ENCODE results near the gene CYP26B1. TPM values are rescaled to one million over a fixed set of nuclear protein-coding genes. Genes with fewer than 3 reads are reported as not detected.
A peak's percentile ranks its signal among the peaks of the same experiment; 100 is the strongest.

CYP26B1 gene
- total RNA-seq, 1 experiment from 2014 or later = 1.7 TPM

DNA sequence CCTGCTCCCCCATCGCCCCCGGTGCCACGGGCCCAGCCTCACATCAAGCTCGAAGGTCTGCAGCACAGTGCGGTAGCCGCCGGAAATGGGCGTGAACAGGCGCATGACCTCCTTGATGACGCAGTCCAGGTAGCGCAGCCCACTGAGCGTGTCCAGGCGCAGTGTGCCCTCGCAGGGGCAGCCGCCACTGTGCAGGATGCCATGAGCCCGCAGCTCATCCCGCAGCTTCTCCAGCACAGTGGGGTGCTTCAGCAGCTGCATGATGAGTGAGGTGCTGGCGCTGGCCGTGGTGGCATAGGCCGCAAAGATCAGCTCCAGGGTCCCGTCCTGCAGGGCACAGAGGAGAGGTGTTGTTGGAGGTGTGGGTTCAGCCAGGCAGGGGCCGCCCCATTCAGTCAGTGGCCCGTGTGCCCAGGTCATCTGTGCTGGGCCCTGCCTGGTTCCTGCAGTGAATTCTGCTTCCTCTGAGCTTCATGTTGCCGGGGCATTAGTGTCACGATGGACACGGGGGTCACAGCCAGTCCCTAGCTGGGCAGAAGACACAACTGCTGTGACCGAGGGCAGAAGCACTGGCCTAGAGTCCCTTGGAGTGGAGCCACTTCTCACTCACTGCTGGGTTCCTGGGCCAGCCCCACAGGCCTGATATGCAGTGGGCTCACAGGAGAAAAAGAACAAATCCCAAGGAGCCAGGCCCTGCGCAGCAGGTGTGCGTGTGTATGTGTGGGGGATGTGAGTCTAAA is 14.5 kb downstream of the CYP26B1 start:
- no peak overlapping the region for H3K27ac Mint-ChIP-seq (ENCODE audit: unreplicated experiment)
- CTCF ChIA-PET = no interaction called here
- intact Hi-C loops (cut with micrococcal nuclease; ENCODE audit: unreplicated experiment) = no loop called here
- TF ChIP-seq, protein P1, sequence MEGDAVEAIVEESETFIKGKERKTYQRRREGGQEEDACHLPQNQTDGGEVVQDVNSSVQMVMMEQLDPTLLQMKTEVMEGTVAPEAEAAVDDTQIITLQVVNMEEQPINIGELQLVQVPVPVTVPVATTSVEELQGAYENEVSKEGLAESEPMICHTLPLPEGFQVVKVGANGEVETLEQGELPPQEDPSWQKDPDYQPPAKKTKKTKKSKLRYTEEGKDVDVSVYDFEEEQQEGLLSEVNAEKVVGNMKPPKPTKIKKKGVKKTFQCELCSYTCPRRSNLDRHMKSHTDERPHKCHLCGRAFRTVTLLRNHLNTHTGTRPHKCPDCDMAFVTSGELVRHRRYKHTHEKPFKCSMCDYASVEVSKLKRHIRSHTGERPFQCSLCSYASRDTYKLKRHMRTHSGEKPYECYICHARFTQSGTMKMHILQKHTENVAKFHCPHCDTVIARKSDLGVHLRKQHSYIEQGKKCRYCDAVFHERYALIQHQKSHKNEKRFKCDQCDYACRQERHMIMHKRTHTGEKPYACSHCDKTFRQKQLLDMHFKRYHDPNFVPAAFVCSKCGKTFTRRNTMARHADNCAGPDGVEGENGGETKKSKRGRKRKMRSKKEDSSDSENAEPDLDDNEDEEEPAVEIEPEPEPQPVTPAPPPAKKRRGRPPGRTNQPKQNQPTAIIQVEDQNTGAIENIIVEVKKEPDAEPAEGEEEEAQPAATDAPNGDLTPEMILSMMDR (IDR thresholded peaks at IDR 0.05; ENCODE audit: insufficient read depth in 1 of 2, low read depth in 1 of 2, low read length in 1 of 2, severe bottlenecking in 1 of 2, unreplicated experiment in 1 of 2) = no peak
- no peak overlapping the region for H3K4me3 Mint-ChIP-seq (ENCODE audit: unreplicated experiment)
- no peaks in the 10 kb centered on the region for H3K36me3 Mint-ChIP-seq (ENCODE audit: insufficient read depth, unreplicated experiment)
- Histone ChIP-seq H3K4me3 (ENCODE audit: low read depth, low read length) (no peak overlapping the region), H3K9me3 (no peaks in the 10 kb centered on the region), H3K4me1 (peaks cover 5% of the 10 kb centered on the region), H3K27me3 (replicated peaks; ENCODE audit: control insufficient read depth, insufficient read depth, low read length) (no peaks in the 10 kb centered on the region), H3K36me3 (ENCODE audit: control insufficient read depth, insufficient read depth, low read length) (no peaks in the 10 kb centered on the region)
- BruUV-seq (replicated peaks) = no TSS peak
- no peaks in the 10 kb centered on the region for H3K9me3 Mint-ChIP-seq (ENCODE audit: unreplicated experiment)
- peak in 1 of 2 experiments; percentile 26 for DNase-seq
- H3K27me3 Mint-ChIP-seq (ENCODE audit: insufficient read depth, unreplicated experiment) = no peaks in the 10 kb centered on the region
- POLR2A ChIA-PET = no interaction called here
- peaks cover 7% of the 10 kb centered on the region for H3K4me1 Mint-ChIP-seq (ENCODE audit: low read depth, unreplicated experiment)

DNA sequence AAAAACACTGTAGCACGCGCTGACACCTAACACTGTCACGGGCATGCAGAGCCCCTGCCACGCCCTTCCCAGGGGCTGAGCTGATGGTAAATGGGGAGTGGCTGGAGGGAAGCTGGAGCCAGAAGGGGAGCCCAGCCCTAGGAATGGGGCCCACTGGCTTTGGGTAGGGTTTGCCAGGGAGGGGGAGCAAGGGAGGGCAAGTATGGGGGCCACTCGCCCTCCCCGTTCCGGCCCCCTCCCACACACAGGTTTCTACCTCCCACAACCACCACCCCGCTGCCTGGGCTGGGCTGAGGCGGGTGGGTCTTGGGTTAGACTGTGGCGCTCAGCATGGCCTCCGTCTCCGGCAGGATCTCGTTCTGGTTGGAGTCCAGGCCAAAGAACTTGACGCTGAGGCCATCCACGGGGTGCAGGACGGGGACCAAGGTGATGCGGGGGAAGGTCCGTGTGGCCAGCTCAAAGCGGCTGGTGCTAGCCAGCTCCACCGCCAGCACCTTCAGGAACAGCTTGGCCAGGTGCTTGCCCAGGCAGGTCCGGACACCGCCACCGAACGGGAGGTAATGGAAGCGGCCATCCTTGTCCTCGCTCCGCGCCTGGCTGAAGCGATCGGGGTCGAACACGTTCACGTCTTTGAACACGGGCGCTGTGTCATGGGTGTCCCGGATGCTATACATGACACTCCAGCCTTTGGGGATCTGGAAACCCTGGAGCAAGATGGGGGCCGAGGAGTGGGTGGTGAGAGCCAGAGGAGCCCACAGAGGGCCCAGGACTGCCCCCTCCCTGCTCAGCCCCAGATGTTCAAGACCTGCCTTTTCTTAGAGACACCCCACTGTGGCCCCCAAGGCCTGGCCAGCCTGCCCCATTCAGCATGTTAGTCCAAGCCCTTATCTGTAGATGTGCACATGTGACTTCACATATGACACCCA is 15.5 kb downstream of the CYP26B1 start:
- DNase-seq = peak in 1 of 2 experiments; percentile 32
- Histone ChIP-seq H3K27me3 (replicated peaks; ENCODE audit: control insufficient read depth, insufficient read depth, low read length) (no peaks in the 10 kb centered on the region), H3K4me3 (ENCODE audit: low read depth, low read length) (no peak overlapping the region), H3K9me3 (no peaks in the 10 kb centered on the region), H3K4me1 (no peaks in the 10 kb centered on the region), H3K36me3 (ENCODE audit: control insufficient read depth, insufficient read depth, low read length) (no peaks in the 10 kb centered on the region)
- H3K4me3 Mint-ChIP-seq (ENCODE audit: unreplicated experiment) = no peak overlapping the region
- CTCF ChIA-PET = no interaction called here
- intact Hi-C loops (cut with micrococcal nuclease; ENCODE audit: unreplicated experiment) = no loop called here
- POLR2A ChIA-PET = no interaction called here
- no peaks in the 10 kb centered on the region for H3K36me3 Mint-ChIP-seq (ENCODE audit: insufficient read depth, unreplicated experiment)
- H3K27me3 Mint-ChIP-seq (ENCODE audit: insufficient read depth, unreplicated experiment) = no peaks in the 10 kb centered on the region
- H3K9me3 Mint-ChIP-seq (ENCODE audit: unreplicated experiment) = no peaks in the 10 kb centered on the region
- TF ChIP-seq, protein P1 (IDR thresholded peaks at IDR 0.05; ENCODE audit: insufficient read depth in 1 of 2, low read depth in 1 of 2, low read length in 1 of 2, severe bottlenecking in 1 of 2, unreplicated experiment in 1 of 2) = no peak
- no peak overlapping the region for H3K27ac Mint-ChIP-seq (ENCODE audit: unreplicated experiment)
- no TSS peak for BruUV-seq (replicated peaks)
- H3K4me1 Mint-ChIP-seq (ENCODE audit: low read depth, unreplicated experiment) = peaks cover under 1% of the 10 kb centered on the region

DNA sequence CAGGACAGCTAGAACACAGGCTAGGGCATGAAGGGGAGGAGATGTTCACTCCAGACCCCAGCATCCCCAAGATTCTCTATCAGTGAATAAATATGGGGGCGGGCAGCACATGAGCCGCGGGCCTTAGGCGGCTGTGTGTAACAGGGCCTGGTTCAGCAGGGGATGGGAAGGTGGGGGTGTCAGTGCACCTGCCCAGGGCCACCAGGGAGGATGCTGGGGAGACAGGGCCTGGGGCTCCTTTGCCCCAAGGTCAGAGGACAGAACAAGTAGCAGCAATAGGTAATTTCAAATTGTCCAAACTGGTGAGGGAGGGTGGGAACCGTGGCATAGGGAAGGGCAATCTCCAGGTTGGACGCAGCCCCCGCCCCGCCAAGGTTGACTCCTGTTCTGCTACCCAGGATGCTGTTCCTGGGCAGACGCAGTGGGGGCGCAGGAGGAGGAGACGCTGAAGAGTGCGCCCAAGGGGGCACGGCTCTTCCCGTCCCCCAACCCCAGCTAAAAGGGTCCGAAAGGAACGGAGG is 16.2 kb downstream of the CYP26B1 start:
- no peaks in the 10 kb centered on the region for H3K27me3 Mint-ChIP-seq (ENCODE audit: insufficient read depth, unreplicated experiment)
- no peaks in the 10 kb centered on the region for H3K36me3 ChIP-seq (ENCODE audit: control insufficient read depth, insufficient read depth, low read length)
- no peak overlapping the region for H3K4me3 ChIP-seq (ENCODE audit: low read depth, low read length)
- intact Hi-C loops (cut with micrococcal nuclease; ENCODE audit: unreplicated experiment) = no loop called here
- POLR2A ChIA-PET = no interaction called here
- H3K9me3 Mint-ChIP-seq (ENCODE audit: unreplicated experiment) = no peaks in the 10 kb centered on the region
- CTCF ChIA-PET = no interaction called here
- TF ChIP-seq, protein P1 (IDR thresholded peaks at IDR 0.05; ENCODE audit: insufficient read depth in 1 of 2, low read depth in 1 of 2, low read length in 1 of 2, severe bottlenecking in 1 of 2, unreplicated experiment in 1 of 2) = no peak
- no TSS peak for BruUV-seq (replicated peaks)
- H3K4me1 Mint-ChIP-seq (ENCODE audit: low read depth, unreplicated experiment) = no peaks in the 10 kb centered on the region
- H3K27me3 ChIP-seq (replicated peaks; ENCODE audit: control insufficient read depth, insufficient read depth, low read length) = no peaks in the 10 kb centered on the region
- no peak overlapping the region for H3K27ac Mint-ChIP-seq (ENCODE audit: unreplicated experiment)
- H3K4me1 ChIP-seq = no peaks in the 10 kb centered on the region
- no peaks in the 10 kb centered on the region for H3K36me3 Mint-ChIP-seq (ENCODE audit: insufficient read depth, unreplicated experiment)
- no peaks in the 10 kb centered on the region for H3K9me3 ChIP-seq
- H3K4me3 Mint-ChIP-seq (ENCODE audit: unreplicated experiment) = no peak overlapping the region
- DNase-seq = peak in 1 of 2 experiments; percentile 17
